HG03135 (cell line): ENCODE data around the gene NTMT2.
"Not testable (repeated sequence)": the region's sequence is repeated elsewhere in the genome, so short reads cannot be mapped to it uniquely, and the experiment has no call there.

Source experiments
- ATAC-seq: cut with Tn5 transposase; IDR thresholded peaks from one replicate; pipeline ENCODE4 v1.9.1; 2021; ENCODE audit warnings: mild to moderate bottlenecking, moderate library complexity; ENCODE audit not compliant: unreplicated experiment

NTMT2 gene

DNA sequence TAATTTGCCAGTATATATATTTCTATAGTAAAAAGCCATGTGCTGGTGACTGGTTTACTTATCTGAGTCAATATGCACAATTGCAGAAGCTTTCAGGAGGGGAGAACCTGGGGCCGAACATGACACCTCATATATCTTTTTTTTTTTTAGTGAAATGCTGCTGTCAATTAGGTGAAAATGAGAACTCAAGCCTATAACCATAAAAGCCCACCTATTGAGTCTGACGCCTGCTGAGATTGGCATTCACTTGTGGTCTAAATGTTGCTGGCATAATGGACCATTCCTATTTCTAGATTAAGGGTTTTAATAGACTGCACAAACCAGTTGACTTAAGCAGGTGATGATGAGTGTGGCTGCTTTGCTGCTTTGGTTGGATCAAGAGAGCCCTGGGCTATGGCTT, 10.8 kb downstream of the NTMT2 start:
- no peak for ATAC-seq

GRCh38 chr1:170157820-170158219, 12.1 kb downstream of the NTMT2 start:
- ATAC-seq = no peak

GRCh38 chr1:170162459-170163246, 16.9 kb downstream of the NTMT2 start:
- no peak for ATAC-seq

DNA sequence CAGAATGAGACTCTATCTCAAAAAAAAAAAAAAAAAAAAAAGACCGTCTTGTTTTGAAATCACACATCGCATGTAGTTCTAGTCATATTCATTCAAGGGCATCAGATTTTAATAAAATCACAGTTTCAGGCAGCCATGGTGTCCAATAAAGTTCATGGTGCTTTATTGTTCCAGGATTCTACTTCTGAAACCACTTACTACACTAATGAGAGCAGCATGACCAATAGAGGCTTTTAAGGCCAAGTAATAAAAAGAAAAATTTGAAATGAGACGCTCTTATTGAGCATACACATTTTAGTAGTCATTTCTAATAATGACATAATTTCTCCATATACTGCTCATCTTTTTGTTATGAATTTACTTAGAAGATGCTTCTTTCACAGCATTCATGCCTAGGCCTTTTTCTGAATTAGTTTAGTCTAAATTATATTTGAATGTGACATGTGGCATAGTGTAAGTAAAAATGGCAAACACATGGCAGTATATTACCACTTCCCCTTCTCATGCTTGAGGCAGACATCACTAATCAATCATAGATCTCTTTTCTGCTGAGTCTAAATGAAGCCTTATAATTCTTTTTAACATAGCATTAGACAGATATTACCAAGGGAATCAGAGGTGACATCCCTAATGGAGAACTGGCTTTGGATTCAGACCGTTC, 18.5 kb downstream of the NTMT2 start:
- ATAC-seq = no peak

- ATAC-seq = no peak
Observed at GRCh38 chr1:170166518-170167180, 20.9 kb downstream of the NTMT2 start.

DNA sequence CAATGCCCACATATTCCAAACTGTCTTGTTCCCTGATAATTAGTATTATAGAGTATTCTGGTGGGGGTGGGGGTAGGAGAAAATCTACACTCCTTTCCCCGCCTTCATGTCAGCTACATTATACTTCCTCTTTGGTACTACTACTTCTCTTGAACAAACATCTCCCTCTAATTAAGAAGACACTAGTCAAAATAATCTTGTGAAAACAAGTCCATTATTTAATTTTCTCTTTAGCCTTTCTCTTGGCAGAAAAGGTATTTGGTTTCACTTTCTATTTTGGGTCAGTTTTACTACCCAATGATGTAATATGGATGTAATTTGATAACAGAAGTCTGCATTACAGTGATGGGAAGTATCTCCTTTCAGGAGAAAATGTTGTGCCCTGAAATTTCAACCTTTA, 22.5 kb downstream of the NTMT2 start:
- no peak for ATAC-seq

- not testable (repeated sequence) for ATAC-seq
Observed at GRCh38 chr1:170170513-170170912, 24.8 kb downstream of the NTMT2 start.

GRCh38 chr1:170174395-170174794, 28.6 kb downstream of the NTMT2 start:
- no peak for ATAC-seq

DNA sequence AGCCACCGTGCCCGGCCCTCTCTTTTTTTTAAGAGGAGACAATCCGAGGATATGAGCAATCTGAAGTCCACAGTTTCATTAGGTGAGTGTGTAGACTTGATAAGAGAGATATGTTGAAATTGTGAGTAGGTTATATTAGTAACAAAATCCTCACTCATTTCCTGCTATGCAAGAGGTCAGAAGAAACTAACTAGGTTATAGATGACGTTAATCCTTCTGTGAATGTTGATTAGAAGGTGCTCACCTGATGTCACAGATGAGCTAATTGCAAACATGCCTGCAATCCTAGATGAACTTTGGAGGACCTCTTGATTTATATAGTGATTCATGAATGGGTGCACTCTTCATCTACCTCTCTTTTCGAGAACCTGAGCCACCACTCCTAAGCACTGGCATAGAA, 29.3 kb downstream of the NTMT2 start:
- ATAC-seq = no peak

DNA sequence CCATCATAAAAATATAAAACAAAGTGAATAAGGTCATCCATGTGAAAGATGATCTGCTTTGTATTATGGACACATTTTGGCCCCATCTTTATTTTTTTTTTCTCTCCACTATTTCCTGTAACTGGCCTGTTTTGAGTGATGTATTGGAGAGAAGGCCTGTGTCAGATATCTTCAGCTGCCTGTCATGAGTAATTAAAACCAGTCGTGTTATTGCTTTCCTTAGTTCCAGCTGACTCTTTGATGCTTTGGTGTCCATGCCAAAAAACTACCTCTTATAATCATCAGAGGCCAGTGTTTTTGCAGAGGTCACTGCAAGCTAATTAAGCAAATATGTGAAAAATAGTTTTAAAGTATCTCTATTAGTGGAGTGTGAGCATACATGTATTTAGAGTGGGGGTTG, 29.7 kb downstream of the NTMT2 start:
- no peak for ATAC-seq

DNA sequence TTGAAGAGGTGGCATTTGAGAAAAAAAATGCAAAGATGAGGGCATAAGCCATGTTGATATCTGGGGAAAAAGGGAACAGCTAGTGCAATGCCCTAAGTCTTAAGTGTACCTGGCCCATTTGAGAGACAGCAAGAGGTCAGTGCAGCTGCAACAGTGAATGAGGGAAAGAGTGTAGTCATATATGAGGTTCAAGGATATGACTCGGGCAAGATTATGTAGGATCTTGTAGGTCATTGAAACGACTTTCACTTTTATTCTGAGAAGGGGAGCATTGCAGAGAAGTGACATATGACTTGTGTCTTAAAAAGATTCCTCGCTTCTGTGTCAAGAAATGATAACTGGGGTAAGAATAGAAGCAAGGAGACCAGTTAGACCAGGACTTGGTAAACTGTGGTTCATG, 31.0 kb downstream of the NTMT2 start:
- no peak for ATAC-seq

DNA sequence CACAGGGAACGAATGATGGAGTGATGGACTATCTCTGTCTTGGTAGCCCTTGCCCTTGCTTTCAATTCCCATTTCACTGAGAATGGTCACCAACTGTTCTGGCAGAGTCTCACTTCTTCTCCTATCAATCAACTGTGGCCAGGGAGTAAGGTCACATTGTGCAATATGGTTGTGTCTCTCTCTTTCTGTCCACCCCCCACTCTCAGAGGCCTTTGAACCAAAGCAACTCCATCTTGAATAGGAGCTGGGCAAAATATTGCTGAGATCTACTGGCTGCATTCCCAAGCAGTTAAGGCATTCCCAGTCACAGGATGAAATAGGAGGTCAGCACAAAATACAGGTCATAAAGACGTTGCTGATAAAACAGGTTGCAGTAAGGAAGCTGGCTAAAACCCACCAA, 36.7 kb downstream of the NTMT2 start:
- no peak for ATAC-seq

DNA sequence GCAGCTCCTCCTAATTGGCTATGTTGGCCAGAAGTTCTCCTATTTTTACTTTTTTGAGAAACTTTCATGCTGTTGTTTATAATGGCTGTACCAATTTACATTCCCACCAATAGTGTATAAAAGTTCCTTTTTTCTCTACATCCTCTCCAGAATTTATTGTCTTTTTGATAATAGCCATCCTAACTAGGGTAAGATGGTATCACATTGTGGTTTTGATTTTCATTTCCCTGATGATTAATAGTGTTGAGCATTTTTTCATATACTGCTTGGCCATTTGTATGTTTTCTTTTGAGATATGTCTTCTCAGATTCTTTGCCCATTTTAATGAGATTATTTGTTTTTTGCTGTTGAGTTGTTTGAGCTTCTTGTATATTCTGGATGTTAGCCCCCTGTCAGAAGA, 46.8 kb downstream of the NTMT2 start:
- no peak for ATAC-seq

DNA sequence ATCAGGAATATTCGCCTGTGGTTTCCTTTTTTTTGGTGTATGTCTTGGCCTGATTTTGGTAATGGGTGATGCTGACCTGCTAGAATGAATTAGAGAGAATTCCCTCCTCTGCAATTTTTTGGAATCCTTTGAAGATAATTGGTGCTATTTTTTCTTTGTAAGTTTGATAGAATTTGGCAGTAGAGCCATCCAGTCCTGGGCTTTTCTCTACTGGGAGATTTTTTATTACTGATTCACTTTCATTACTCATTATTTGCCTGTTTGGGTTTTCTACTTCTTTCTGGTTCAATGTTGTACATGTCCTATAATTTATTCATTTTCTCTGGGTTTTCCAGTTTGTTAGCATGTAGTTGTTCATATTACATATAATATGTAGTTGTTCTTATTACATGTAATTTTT, 48.7 kb downstream of the NTMT2 start:
- no peak for ATAC-seq

- no peak for ATAC-seq
Observed at GRCh38 chr1:170196490-170197236, 50.9 kb downstream of the NTMT2 start.

- ATAC-seq = no peak
Observed at GRCh38 chr1:170198090-170198489, 52.3 kb downstream of the NTMT2 start.

GRCh38 chr1:170198584-170198983, 52.8 kb downstream of the NTMT2 start:
- no peak for ATAC-seq

DNA sequence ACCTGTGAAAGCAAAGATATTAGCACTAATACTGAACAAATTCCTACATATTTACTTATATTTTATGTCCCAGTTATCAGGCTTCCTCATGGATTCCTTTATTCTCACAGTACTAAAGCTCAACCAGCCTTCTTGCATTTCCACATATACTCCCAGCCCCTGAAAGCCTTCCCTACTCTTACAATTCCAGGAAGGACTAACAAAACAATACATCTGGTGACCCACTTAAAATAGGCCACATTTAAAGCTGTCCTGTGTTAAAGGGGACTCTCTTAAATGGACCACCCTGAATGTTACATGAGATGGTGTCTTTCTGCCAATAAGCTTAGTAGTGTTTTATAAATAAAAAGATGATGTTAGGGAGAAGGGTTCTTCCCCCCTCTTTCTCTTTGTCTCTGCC, 54.4 kb downstream of the NTMT2 start:
- ATAC-seq = no peak

DNA sequence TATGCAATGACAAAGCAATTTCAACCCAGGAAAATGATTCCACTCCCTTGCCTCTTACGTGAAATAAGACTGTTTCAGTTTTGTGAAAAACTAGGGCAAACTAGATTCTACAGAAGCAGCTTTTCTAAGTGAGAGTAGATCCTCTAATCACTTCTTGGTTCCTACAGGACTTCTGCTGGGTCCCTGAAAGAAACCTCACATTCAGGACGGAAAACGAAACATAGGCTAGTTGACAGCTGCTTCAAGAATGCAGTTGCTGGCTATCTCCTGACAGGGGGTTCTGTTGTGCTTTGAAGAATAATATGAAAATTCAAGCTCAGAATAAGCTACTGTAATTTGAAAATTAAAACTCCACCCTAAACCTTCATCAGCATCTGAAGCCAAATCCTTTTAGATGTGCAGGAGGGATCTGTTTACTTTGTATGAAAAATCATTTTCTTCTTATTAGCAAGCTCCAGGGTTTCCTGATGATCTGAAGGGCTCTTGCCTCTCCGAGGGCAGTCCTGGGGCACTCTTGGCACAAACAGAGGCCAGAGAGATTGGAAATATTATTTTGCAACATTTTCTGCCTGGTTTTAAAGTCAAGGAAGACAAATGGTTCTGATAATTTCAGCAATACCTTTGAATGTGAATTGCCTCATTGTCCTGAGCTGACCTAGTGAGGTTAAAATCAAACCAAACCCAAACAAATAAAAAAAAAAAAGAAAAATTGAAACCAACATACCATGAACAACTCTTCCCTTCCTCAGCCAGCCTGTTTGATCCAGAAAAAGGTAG, 55.0 kb downstream of the NTMT2 start:
- ATAC-seq = no peak

GRCh38 chr1:170203693-170204092, 57.9 kb downstream of the NTMT2 start:
- ATAC-seq = no peak

GRCh38 chr1:170204121-170204520, 58.4 kb downstream of the NTMT2 start:
- no peak for ATAC-seq
